Activated CD8-positive, alpha-beta memory T cell treated with anti-CD3 and anti-CD28 coated beads, Interleukin-2, amount 50 U/mL, for 1 hour (primary cell): ENCODE data around the gene RBM47.

Source experiments
- DNase-seq: peaks from one replicate; pipeline ENCODE4 v3.0.0-alpha.2; 2020; ENCODE audit errors: extremely low read depth

Gene RBM47

GRCh38 chr4:40626183-40626990, 3.3 kb downstream of the RBM47 start:
- DNase-seq = no peak

- DNase-seq = no peak
These were observed 6.0 kb downstream of the RBM47 start for GRCh38 chr4:40623707-40624106.

- no peak for DNase-seq
These were observed 6.8 kb downstream of the RBM47 start for GRCh38 chr4:40622913-40623312.

- no peak for DNase-seq
These were observed 7.8 kb downstream of the RBM47 start for GRCh38 chr4:40621592-40622512.

GRCh38 chr4:40621229-40621591, 8.5 kb downstream of the RBM47 start:
- DNase-seq = no peak

- no peak for DNase-seq
These were observed 10.1 kb downstream of the RBM47 start for GRCh38 chr4:40619600-40619999.

DNA sequence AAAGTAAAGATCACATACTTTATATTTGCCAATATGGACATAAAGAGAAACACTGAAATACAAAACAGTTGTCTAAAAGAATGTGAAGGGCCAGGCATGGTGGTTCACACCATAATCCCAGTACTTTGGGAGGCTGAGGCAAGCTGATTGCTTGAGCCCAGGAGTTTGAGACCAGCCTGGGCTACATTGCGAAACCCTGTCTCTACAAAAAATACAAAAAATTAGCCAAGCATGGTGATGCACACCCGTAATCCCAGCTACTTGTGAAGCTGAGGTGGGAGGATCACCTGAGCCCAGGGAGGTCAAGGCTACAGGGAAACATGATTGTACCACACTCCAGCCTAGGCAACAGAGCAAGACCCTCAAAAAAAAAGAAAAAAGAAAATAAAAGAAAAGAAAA, 11.8 kb downstream of the RBM47 start:
- no peak for DNase-seq

DNA sequence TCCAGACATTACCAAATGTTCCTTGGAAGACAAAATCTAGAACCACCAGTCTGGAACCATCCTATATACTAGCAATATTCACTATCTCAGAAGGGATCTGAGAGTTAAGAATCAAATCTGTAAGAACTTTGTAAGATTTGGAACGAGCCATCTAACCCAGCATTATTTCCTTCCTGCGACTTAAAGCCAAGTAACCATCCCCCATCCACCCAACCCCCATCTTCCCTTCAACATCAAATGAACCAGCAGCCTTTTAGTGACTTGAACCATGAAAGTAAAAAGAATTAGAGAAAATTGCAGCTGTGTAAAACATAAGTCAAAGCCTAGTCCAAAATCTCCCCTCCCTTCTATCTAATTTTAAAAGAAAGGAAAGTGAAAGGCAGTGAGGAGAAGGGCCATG, 15.6 kb downstream of the RBM47 start:
- no peak for DNase-seq

DNA sequence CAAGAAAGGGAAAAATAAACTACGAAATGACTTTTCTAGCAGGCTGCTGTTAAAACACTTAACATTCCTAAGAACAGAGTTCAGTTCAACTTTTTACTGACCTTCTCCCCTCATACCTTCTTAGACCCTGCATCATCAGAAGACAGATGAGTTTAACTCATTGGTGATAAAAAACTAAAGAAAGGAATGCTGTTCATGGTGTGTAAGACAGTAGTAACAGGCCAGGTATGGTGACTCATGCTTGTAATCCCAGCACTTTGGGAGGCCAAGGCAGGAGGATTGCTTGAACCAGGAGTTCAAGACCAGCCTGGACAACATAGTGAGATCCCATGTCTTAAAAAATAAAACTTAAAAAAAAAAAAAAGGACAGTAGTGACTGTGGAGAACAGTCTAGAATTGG, 16.2 kb downstream of the RBM47 start:
- no peak for DNase-seq

- no peak for DNase-seq
These were observed 16.8 kb downstream of the RBM47 start for GRCh38 chr4:40612831-40613230.

DNA sequence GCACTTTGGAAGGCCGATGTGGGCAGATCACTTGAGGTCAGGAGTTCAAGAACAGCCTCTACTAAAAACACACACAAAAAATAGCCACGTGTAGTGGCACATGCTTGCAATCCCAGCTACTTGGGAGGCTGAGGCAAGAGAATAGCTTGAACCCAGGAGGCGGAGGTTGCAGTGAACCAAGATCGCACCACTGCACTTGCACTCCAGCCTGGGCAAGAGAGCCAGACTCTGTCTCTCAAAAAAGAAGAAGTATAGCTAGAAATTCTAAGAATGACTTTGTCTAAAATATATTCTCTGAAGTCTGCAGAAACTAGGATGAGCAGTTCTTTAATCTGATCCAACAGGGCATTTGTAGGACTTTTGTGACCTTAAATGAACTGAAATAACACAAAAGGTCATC, 17.4 kb downstream of the RBM47 start:
- no peak for DNase-seq

- DNase-seq = no peak
These were observed 21.0 kb downstream of the RBM47 start for GRCh38 chr4:40608628-40609027.

DNA sequence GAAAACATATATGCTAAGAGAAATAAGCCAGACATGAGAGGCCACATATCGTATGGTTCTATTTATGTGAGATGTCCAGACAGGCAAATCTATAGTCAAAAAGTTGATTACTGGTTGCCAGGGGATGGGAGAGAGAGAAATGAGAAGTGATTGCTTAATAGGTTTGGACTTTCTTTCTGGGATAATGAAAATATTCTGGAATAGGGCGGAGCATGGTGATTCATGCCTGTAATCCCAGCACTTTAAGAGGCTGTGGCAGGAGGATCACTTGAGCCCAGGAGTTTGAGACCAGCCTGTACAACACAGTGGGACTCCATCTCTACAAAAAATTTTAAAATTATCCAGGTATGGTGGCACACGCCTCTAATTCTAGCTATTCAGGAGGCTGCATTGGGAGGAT, 22.4 kb downstream of the RBM47 start:
- no peak for DNase-seq

- no peak for DNase-seq
These were observed 23.4 kb downstream of the RBM47 start for GRCh38 chr4:40606239-40606767.

GRCh38 chr4:40603281-40603680, 26.4 kb downstream of the RBM47 start:
- no peak for DNase-seq

DNA sequence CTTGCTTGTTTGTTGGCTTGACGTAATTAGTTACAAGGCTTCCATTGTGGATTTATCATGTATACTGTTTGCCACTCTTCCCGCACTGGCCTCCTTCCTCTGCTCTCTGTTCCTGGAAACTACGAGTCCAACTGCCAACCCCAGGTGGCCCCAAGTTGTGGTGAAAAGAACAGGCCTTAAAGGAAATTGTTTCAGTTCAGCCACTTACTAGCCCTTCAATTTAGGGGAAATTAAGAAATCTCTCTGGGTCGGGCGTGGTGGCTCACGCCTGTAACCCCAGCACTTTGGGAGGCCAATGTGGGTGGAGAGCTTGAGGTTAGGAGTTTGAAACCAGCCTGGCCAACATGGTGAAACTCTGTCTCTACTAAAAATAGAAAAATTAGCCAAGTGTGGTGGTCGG, 28.0 kb downstream of the RBM47 start:
- DNase-seq = no peak

DNA sequence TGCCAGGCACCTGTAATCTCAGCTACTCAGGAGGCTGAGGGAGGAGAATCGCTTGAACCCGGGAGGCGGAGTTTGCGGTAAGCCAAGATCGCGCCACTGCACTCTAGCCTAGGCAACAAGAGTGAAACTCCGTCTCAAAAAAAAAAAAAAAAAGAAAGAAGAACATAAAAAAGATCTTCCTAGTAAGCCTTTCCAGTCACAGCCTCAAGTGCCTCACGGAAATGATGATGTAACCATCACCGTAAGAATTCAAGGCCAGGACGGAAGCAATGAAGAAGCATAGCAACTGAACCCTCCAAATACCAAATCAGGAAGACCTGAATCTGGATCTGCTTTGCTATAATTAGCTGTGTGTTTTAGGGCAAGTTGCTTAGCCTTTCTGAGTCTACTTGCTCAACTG, 28.8 kb downstream of the RBM47 start:
- DNase-seq = no peak

DNA sequence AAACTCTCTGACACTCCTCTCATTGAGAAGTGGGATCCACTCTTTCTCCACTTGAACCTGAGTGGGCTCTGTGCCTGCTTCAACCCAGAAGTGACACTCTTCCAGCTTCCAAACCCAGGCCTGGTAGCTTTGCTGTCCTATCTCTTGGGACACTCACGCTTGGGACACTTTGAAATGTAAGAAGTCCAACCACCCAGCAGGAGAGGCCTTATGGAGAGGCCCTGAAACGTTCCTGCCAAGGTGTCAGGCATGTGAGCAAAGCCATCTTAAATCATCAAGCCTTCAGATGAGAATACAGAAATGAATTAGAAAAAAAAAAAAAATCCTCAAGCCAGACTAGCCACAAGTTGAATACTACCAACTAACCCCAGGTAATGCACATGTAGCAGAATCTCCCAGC, 30.2 kb downstream of the RBM47 start:
- DNase-seq = no peak

- DNase-seq = no peak
These were observed 33.1 kb downstream of the RBM47 start for GRCh38 chr4:40596522-40596921.

DNA sequence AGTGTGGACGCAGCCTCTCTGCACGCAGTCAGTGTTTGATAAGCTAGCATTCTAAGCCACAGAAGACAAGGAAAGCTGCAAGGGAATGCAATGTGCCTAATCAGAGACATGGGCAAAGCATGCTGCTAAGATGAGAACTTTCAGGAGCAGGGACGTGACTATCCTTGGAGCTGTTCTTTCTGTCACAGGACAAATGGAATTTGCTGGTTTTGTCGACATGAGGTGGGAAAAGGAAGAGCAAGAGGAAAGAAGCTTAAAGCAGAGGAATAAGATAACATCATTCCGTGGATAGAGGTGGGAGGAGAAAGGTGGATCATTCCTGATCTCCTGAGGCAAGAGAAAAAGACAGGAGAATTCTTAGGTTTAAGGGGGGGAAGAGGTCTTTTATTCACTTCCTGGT, 33.7 kb downstream of the RBM47 start:
- no peak for DNase-seq

DNA sequence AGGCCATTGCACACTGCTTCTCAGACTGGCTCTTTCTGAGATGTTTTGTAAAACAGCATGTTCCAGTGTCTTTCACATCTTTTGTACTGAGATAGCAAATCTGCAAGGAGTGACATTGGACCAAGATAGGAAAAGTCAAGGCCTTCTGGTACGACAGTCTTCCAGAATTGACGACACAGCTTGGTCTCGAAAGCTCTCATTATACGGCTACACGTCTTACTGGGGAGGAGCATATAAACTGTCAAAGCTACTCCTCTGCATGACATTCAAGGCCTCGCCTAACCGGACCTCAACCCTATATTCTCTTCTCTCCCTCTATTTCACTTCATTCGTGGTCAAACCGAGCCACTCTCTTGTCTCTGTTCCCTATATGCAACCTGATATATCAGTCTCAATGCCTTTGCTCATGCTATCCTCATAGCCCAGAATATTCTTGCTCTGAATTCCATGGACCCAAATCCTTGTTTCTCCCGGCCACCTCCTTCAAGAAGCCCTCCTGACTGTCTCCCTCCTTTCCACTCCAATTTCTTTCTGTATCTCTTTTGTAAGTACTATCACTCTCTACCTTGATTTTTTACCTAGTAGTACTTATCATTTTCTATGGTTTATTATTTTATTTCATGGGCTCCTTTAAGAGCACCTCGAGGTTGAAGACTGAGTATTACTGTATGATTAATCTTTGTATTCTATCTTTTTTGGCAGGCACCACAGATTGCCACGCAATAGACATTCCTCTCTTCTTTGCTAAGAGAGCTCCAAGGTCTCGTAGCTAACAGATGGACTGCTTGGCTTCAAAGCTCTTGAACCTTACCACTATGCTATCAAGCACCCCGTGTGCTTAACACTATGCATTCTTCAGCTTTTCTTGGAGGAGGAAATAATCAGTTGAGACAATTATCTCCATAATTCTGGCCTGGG, 35.1 kb downstream of the RBM47 start:
- no peak for DNase-seq

DNA sequence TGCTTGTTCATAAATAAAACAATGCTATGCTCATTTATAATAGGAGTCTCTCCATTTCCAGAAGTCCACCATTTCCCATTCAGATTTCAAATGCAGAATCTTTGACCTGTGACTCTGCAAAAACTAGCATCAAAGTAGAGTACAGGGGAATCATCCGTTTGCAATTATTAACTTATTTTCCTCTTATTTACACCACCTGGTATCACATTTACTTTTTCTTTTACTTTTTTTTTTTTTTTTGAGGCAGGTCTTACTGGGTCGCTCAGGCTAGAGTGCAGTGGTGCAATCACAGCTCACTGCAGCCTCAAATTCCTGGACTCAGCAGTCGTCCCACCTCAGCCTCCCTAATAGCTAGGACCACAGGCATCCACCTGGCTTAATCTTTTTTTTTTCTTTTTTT, 37.6 kb downstream of the RBM47 start:
- no peak for DNase-seq
